HPDE6-E6E7 (cell line): ENCODE data around the gene TSPAN9.

Experiments used
- DNase-seq: peaks from one replicate; pipeline ENCODE4 v3.0.0; 2011; ENCODE audit warnings: missing footprints; ENCODE audit errors: extremely low spot score

Gene TSPAN9

DNA sequence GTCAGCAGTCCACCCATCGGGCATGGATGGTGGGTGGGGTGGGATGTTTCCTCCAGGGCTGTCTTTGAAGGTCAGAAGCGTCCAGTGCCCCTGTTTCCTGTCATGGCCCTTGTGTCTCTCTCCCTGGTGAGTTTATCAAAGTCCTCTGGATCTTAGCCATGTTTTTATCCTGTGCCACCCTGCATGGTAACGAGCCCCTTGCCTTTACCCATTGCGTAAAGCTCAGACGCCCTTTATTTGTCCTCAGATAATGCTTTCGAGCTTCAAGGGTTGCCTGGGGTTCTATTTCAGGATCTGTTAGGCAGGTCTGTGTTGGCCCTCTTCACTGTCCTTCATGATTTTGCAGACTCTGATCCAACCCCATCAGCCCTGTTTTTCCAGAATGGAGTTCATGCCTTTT lies 172.9 kb downstream of the TSPAN9 start:
- no peak for DNase-seq

DNA sequence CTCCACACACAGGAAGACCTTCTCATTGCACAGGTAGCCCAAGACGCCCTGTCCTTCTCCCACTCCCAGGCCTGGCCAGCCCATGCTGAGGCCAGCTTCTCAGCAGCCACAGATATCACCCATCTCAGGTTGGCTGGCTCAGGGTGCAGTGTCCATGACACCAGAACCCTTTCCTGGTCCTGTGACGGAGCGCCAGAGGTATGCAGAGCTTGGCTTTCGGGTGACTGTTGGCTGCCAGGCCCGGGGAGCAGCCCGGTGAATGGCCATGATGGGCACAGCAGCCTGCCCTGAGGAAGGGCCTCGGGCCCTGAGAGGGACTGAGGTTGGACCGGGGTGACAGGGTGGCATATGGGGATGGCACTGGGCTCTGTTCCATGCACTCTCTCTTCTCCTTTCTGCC lies 173.4 kb downstream of the TSPAN9 start:
- DNase-seq = no peak

DNA sequence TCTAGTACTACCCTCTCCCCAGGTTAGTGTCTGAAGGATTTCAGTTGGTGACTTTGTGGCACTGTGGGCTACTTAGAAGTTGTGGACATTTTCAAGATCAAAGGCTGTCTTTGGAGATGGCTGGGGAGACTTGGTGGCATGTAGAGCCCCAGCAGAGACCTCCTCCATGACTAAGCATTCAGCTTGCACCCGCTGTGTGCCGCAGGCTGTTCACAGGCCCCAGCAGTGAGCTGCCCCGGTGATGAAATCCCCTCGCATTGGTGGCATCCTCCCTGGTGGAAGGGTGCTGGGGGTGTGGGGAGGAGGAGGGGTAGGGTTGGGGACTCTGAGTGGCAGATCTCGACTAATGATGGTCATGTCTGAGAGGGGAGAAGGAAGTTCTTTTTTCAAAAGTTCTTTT lies 173.9 kb downstream of the TSPAN9 start:
- DNase-seq = no peak

DNA sequence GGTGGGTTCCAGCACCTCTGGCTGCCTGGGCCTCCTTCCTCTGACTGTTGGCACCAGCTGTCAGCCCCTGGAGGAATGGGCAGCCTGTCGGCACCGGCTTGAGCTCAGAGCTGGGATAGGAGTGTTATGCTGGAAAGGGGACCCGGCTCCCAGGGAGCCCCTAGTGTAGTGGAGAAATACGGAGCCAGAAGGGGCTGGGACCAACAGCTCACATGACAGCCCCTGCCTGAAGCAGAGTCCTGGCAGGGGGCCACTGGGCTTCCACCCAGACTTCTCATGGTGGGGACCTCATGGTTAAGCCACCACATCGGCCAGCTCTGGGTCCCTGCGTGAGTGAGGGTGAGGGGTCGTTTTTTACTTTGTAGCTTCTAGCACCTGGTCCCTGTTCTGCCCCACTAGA lies 174.5 kb downstream of the TSPAN9 start:
- no peak for DNase-seq

DNA sequence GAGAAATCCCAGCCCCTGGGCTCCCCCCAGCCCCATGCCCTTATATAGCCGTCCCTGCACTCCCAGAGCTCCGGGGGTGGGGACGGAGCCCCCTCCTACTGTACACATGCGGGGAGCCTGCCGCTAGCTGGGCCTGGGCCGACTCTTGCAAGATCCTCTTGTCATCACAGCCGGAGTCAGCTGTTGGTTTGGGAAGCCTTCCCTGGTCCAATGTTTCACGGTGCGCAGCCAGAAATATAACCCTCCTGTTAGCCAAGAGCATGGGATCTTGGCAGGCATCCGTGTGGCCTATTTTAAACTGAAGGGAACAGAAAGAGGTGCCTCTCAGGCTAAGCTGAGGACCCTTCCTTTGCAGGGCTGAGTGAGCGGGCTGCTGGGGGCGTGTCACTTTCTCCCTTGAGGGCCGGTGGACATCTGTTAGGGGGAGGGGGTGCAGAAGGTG lies 175.3 kb downstream of the TSPAN9 start:
- DNase-seq = no peak

DNA sequence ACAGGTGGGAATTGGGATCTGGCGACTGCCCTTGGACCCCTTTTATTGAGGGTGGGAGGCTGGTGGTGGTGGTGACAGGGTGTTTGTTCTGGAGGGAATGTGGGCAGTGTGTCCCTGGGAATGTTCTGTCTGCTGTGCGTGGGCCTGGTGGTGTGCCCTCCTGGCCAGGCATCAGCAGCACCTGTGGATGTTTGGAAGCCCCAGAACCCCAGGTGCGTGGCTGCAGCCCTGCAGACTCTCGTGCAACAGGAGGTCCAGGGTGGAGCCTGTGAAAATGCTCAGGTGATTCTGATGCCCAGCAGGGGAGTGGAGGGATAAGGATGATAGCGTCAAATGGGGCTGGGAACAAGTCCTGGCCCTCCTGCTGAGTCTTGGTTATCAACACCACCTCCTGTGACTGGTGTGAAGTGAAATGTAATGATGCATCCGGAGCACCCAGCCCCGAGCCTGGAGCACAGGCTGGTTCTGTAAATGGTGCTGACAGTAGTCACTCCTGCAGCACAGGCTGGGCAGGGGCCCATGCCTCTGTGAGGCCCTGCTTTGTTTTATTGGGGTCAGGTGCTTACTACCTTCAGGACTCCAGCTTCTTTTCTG lies 176.6 kb downstream of the TSPAN9 start:
- DNase-seq = no peak

DNA sequence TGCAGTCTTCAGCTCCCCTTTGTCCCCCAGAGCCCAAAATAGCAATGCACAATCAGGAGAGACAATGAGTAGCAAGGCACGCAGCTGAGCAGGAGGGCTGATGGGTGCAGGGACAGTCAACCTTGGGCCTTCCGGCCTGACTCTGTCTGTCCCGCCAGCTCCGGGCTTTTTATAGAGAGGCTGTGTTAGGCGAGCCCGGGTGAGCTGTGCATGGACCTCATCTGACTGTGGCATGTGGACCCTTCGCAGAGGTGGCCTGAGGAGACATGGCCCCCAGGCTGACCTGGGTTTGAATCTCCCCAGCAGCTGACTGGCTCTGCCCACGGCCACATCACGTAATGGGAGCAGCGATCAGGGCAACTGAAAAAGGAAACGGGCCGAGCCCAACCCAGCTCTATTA lies 177.9 kb downstream of the TSPAN9 start:
- no peak for DNase-seq

DNA sequence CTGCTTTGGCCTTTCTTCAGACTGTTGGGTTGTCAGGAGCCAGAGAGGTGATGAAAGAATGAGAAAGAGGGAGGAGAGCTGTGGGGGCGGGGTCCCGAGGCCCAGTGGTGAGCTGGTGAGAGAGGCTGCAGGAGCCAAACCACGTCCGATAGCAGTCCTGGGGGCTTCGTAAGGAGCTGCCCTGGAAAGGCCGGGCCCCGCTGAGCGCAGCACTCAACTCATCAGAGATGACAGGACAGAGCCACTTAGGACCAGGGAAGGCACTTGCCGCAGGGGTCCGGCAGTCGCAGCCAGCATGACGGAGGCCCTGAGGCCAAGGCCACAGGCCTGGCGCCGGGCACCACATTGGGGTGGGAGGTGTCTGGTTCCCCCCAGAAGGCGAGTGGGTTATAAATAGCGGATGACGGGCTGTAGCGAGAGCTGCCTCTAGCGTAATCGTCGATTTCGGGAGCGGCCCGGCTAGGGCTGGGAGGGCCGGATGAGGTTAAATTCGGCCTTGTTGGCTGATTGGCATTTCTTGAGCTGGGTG lies 179.0 kb downstream of the TSPAN9 start:
- no peak for DNase-seq

DNA sequence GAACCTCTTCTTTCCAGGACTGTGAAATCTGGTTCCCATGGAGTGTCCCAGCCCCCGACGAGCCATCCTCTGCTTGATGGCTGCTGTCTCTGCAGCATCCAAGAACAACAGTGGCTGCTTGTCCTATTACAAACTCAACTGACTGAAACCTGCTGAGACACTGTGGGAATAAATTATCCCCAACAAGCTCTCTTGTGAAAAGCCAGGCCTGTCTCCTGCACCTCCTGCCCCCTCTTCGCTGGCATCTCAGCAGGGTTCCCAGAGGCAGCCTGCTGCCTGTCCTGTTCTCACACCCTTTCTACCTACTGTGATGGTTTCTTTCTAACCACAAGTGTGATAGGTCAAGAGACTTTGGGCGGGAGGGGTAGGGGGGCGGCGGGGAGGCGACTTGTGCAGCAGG lies 180.2 kb downstream of the TSPAN9 start:
- no peak for DNase-seq

DNA sequence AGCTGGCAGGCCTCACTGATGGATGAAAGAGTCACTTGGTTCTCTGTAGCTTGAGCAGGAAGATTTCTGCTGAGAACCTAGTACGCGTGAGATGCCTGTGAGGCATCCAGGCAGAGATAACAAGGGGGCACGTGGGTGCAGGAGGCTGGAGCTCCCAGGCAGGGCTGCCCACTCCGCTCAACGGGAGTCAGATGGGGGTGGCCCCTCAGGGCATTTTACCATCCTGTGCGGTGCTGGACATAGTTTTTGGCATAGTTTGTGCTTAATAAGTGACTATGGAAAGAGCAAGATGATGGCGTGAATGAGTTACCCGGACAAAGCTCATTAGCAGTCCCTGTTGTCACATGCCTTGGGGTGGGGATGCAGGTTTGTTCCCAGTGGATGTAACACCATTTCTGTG lies 182.8 kb downstream of the TSPAN9 start:
- no peak for DNase-seq

DNA sequence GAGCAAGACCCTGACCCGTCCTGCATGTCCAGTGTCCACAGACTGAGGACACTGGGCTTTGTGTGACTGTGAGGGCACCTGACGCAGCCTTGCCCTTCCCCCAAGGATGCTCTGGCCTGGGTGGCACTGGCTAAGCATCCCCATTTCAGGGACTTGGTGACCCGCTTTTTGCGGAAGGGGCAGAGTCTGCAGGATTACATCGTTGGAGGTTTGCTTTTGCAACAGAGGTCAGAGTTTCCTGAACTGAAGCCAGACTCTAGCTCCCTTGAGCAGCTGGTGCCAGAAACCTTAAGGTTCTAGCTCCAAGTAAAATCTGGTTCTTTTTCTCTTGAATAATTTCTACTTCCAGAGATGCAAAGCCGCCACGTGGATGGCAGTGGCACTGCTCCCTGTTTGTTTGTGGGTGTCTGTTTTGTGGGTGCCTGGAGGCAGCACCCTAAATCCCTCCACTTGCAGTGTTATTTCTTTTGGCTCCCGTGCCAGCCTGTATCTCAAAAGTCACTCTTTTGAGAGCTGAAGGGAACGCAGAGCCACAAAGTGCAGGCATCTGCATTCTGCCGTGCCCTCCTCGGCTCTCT lies 184.7 kb downstream of the TSPAN9 start:
- no peak for DNase-seq

DNA sequence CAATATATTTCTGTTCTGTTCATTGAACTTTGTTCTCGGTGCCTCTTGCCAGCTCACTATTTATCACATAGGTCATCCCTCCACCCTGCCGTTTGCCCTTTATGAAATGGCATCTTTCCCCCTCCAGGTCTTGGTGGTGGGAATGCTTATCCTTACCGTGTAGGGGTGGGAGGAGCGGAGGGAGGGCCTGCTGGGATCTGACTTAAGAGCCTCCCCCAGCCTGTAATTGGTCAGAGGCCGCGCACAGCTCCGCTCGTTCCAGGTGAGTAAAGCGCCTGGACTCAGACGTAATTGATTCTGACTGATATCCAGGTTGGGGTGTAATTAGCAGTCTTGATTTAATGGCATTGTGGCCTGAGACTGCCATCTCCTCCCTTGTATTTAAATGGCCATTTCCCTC lies 185.3 kb downstream of the TSPAN9 start:
- DNase-seq = no peak

DNA sequence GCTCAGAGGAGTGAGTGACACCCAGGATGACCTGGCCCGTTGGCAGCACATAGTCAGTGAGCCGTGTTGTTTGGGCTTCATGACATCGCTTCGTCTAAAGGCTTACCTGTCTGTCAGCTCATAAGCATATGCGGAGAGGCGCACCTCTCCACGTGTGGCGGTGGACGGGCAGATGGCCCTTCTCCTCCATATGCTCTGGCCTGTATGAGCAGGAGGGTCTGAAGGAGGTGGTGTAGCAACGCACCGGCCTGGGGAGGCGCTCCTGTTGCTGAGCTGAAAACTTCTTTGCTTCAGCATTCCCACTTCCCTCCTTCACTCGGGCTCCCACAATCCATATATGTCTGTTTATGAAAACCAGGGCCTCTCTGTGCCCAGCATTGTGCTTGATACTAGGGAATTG lies 186.1 kb downstream of the TSPAN9 start:
- no peak for DNase-seq

DNA sequence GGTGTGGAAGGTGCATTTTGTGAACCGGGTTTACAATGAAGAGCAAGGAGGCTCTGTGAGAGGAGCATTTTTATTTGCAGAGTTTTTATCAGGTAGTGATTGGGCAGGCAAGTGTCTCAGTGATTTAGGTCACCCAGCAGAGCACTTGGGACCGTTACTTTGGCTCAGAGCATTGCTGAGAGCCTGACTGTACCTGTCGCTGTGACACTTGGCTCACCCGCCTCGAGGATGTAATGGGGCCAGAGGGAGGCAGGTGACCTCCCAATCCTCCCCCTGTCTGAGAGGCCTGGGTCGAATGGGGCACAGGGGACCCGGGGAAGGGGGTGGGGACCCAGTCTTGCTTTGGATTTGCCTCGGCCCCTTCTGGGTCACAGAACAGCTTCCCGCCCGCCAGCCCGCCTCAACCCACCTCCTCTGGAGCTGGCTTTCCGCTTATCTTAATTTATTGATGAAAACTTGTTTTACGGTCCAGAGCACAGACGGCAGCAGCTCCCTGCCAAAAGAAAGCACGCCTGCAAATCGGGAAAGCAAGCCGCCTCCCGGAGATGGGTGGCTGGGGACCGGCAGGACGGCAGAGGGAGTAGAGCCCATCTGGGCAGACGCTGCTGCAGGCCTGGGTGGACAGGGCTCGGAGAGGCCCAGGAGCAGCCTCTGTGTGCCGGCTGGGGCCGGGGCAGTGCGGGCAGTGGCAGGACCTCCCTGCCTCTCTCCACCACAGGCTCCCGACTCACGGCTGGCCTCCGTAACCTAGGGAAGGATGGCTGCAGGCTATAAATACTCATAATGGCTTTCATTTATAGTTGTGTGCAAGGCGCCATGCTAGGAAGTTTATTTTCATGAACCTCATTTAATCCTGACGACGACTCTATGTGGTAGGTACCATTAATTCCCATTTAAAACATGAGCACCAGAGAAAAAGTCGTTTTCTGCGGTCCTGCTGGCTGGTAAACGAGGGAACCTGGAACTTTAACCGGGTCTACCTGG lies 187.1 kb downstream of the TSPAN9 start:
- DNase-seq = no peak

DNA sequence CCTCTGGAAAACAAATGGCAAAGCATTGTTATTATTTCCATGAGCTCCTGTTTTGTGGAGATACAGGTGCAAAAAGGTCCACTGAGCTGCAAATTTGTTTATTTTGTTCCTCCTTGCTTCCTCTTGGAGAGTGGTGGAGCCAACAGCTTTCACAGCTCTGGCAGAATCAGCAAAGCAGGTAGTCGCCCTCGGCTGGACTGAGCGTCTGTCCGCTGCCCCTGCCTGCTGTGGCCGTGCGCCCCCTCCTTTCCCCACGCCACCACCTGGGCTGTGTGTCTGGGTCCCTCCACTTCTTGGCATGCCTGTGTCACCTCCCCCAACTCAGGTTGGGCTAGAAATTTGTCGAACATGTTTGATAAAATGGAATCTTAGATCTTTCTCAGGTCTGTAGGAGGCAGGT lies 188.2 kb downstream of the TSPAN9 start:
- DNase-seq = no peak

DNA sequence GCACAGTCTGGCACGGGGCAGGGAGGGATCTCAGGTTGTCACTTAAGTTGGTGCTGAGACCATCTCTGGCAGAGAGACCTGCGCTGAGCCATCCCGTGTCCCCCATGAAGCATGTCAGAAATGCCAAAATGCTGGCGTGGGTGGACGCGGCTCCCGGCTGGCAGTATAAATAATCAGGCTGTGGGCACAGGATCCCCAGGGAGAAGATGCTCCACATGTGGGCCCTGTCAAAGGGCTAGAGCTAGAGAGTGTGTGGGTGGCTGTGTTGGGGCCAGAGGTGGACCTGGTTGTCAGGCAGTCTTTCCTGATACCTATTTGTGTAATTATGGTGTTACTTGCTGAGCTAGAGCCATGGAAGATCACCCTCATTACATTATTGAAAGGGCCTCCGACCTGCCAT lies 189.5 kb downstream of the TSPAN9 start:
- no peak for DNase-seq

DNA sequence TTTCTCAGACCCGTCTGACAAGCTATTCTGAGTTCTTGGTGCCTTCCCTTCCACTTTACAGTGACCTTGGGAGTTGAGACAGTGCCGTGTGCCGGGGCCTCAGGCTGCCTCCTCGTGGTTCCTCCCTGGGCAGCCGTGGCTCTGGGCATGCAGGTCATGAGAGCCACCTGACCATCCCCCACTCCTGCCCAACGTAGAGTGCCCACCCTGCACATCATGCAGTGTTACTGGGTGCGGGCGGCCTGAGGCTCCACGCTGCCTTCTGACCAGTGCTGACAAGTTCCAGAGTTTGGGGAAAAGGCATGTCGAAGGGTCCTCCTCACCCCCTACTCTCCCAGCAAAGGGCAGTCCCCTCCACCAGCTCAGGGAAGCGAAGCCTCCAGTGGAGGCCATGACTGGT lies 190.5 kb downstream of the TSPAN9 start:
- no peak for DNase-seq

DNA sequence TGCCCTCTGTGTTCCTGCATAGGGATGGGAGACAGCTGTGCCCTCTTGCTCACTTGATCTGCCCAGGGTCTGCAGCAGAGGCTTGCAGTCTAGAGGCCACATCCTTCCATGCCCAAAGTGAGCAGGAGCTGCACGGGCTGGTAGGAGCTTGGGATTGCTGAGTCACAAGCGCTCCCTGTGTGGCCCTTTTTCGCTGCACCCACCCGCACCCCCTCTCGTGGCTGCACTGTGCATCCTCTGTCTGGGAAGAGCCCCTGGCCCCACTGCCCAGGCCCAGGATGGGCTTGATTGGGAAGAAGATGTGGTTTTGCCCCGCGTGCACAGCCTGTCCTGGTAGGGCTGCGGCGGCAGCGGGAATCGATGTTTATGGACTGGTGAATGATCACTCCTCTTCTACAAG lies 192.4 kb downstream of the TSPAN9 start:
- no peak for DNase-seq

DNA sequence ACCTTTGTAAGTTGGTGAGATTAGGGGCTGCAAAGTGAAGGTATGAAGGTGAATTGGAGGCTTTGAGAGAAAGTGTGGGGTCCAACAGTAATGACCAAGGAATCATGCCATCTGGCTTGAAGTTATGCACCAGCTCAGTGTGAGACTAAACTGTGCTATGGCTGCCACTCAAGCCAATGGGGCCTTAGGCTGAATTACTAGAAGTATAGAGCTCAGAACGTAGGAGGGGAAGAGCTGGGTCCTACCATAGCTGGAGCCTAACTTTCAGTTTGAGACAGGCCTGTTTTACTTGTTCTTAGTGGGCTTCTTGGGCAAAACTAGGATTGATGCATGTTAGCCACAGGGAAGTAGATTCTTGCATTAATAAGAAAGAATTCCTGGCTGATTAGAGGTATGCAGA lies 194.0 kb downstream of the TSPAN9 start:
- no peak for DNase-seq

DNA sequence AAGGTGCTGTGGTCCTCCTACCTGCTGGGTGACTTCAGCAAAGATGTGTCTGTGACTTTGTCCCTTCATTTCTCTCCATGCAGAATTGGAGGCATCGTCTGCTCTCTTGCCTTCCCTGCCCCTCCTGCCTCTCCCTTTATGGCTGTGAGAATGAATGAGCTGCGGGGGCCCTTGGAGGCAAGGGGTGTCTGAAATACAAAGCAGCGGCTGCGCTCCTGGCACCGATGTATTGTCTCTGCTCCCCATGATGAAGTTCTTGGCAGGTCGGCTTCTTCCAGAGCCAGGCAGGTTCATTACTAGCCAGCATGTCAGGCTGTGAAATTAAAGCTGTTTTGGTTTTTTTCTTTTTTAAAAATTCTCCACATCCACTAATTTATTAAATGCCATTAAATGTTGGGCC lies 194.5 kb downstream of the TSPAN9 start:
- no peak for DNase-seq

DNA sequence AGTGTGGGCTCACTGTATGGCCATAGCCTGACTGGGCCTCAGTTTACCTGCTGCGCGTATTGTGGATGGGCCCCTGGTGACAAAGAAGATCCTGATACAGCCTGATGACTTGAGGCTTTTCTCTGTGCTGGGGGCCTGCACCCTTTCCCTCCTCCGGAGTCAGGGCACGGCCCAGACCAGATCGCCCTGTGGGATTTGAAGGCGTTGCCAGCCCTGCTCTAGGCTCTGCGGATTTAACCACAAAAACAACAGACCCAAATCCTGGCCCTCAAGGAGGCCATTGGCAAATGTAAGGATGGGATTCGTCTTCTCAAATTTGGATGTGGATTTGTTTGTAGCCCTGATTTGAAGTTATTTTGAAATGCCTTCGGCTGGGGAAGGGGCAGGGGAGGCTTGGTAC lies 195.8 kb downstream of the TSPAN9 start:
- no peak for DNase-seq

DNA sequence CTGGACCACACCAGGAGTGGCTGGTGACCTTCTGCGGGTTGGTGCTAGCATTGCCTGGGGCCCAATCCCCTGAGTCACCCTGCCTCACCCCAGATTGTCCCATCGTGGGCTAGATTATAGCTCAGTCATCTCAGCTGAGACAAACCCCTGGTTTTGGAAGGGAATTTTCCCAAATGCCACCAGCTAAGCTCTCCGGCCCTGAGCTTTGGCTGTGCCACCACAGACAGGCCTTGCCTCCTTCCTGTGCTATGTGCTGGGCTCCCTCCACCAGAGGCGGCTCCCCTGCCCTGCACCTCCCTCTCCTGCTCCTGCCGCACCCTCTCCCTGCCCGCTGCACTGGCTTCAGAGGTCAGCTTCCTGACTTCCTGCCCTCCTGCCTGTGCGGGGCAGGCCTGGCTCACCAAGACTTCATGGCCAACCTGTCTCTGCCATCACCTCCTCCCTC lies 196.3 kb downstream of the TSPAN9 start:
- peak; percentile 37 for DNase-seq

DNA sequence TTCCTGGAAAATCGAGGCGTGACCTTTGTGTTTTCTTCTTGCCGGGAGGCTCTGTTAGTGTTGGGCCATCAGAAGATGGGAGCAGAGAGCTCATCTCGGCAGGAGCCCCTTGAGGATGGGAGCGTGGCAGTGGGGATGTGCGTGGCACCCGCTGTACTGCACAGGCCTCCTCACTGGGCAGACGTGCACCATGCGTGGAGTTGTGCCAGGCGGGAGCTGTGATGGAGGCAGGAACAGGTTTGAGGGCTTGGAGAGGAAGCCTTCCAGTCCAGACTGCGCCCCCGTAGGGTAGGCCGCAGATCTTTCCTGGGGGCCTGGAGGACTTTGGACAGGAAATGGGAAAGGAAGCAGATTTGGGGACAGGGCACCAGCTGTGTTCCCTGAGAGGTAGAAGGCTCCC lies 197.5 kb downstream of the TSPAN9 start:
- no peak for DNase-seq
